ENCODE data around the gene TLE4.
A peak's percentile ranks its signal among the peaks of the same experiment; 100 is the strongest.
"Not testable (repeated sequence)": the region's sequence is repeated elsewhere in the genome, so short reads cannot be mapped to it uniquely, and the experiment has no call there.

TLE4 gene

GRCh38 chr9:79744521-79744920 lies 172.8 kb downstream of the TLE4 start:
- TF ChIP-seq POLR2A (IDR thresholded peaks at IDR 0.05; ENCODE audit: extremely low read depth, insufficient read length) (no peak), MYC (IDR thresholded peaks at IDR 0.05; ENCODE audit: low read depth, low read length) (no peak), CTCF (IDR thresholded peaks at IDR 0.05; ENCODE audit: low read depth, low read length) (no peak)
- TF ChIP-seq, protein P1, sequence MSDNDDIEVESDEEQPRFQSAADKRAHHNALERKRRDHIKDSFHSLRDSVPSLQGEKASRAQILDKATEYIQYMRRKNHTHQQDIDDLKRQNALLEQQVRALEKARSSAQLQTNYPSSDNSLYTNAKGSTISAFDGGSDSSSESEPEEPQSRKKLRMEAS (IDR thresholded peaks at IDR 0.05; ENCODE audit: low read depth, low read length) = no peak
- H3K4me3 ChIP-seq (ENCODE audit: low read depth, low read length) = no peak overlapping the region
- no peak for DNase-seq (ENCODE audit: low read depth)

- TF ChIP-seq, protein P1 (IDR thresholded peaks at IDR 0.05; ENCODE audit: low read depth, low read length) = no peak
- TF ChIP-seq POLR2A (IDR thresholded peaks at IDR 0.05; ENCODE audit: extremely low read depth, insufficient read length) (no peak), MYC (IDR thresholded peaks at IDR 0.05; ENCODE audit: low read depth, low read length) (no peak), CTCF (IDR thresholded peaks at IDR 0.05; ENCODE audit: low read depth, low read length) (no peak)
- no peak overlapping the region for H3K4me3 ChIP-seq (ENCODE audit: low read depth, low read length)
- DNase-seq (ENCODE audit: low read depth) = no peak
These were observed 174.1 kb downstream of the TLE4 start for GRCh38 chr9:79745752-79746336.

- not testable (repeated sequence) for DNase-seq (ENCODE audit: low read depth); H3K4me3 ChIP-seq (ENCODE audit: low read depth, low read length)
These were observed 180.2 kb downstream of the TLE4 start for GRCh38 chr9:79751895-79752466.

- no peak overlapping the region for H3K4me3 ChIP-seq (ENCODE audit: low read depth, low read length)
- no peak for TF ChIP-seq CTCF (IDR thresholded peaks at IDR 0.05; ENCODE audit: low read depth, low read length)
- TF ChIP-seq, protein P1 (IDR thresholded peaks at IDR 0.05; ENCODE audit: low read depth, low read length) = no peak
- no peak for TF ChIP-seq MYC (IDR thresholded peaks at IDR 0.05; ENCODE audit: low read depth, low read length)
- no peak for TF ChIP-seq POLR2A (IDR thresholded peaks at IDR 0.05; ENCODE audit: extremely low read depth, insufficient read length)
- DNase-seq (ENCODE audit: low read depth) = no peak
These were observed 184.6 kb downstream of the TLE4 start for GRCh38 chr9:79756414-79756813.

GRCh38 chr9:79757074-79757473 lies 185.3 kb downstream of the TLE4 start:
- no peak for DNase-seq (ENCODE audit: low read depth)
- TF ChIP-seq POLR2A (IDR thresholded peaks at IDR 0.05; ENCODE audit: extremely low read depth, insufficient read length) (no peak), MYC (IDR thresholded peaks at IDR 0.05; ENCODE audit: low read depth, low read length) (no peak), CTCF (IDR thresholded peaks at IDR 0.05; ENCODE audit: low read depth, low read length) (no peak)
- TF ChIP-seq, protein P1 (IDR thresholded peaks at IDR 0.05; ENCODE audit: low read depth, low read length) = no peak
- no peak overlapping the region for H3K4me3 ChIP-seq (ENCODE audit: low read depth, low read length)

DNA sequence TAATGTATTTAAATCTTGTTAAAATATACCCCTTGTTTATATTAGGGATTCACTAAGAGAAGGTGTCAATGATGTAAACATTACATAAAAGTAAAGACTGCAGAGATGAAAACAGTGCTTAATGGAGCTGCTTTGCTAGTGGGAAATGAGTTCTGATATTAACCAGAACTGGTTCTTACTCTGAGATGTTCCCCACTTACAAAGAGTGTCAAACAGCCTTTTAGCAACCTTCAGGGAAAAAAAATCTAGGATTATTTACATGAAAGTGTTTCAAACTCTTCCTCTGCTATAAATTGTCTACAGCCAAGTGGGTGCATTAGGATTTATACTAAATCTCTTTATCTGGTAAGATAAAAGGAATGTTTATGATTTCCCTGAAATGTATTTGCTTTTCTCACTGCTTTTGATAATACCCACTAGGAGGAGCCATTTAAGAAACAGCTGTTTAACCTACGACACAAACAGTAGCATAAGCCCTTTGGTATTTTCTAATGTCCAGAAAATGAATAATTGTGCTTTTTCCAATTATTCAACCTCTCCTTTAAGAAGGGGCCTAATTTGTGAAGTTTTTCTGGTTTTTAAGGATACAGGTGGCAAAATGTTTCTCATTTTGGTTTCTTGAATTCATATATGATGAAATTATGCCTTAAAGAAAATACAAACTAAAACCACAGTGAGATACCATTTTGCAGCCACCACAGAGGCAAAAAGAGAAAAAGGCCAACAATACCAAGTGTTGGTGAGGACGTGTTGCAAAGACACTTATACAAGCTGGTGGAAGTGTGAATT lies 186.3 kb downstream of the TLE4 start:
- peak; percentile 1 for DNase-seq (ENCODE audit: low read depth)
- H3K4me3 ChIP-seq (ENCODE audit: low read depth, low read length) = no peak overlapping the region
- no peak for TF ChIP-seq CTCF (IDR thresholded peaks at IDR 0.05; ENCODE audit: low read depth, low read length)
- TF ChIP-seq MYC (IDR thresholded peaks at IDR 0.05; ENCODE audit: low read depth, low read length) = no peak
- no peak for TF ChIP-seq POLR2A (IDR thresholded peaks at IDR 0.05; ENCODE audit: extremely low read depth, insufficient read length)
- TF ChIP-seq, protein P1 (IDR thresholded peaks at IDR 0.05; ENCODE audit: low read depth, low read length) = no peak
